HG02571 (cell line): ENCODE results near the gene GALNT13.

Experiments used
- ATAC-seq: cut with Tn5 transposase; IDR thresholded peaks from one replicate; pipeline ENCODE4 v1.9.1; 2021; ENCODE audit warnings: mild to moderate bottlenecking, moderate library complexity; ENCODE audit not compliant: unreplicated experiment

GALNT13 gene

GRCh38 chr2:153871231-153872221 lies at the start of gene GALNT13:
Gene GALNT13, plus strand, starts transcription at chr2:153871922.
- ATAC-seq, result no peak

GRCh38 chr2:153823880-153824279 lies 47.8 kb upstream of the GALNT13 start:
- no peak for ATAC-seq

GRCh38 chr2:153828335-153828734 lies 43.4 kb upstream of the GALNT13 start:
- ATAC-seq, result no peak

GRCh38 chr2:153834662-153835061 lies 37.1 kb upstream of the GALNT13 start:
- no peak for ATAC-seq

GRCh38 chr2:153858250-153858649 lies 13.5 kb upstream of the GALNT13 start:
- no peak for ATAC-seq

- ATAC-seq, result no peak
These were observed 7.7 kb upstream of the GALNT13 start for GRCh38 chr2:153864022-153864421.

- no peak for ATAC-seq
These were observed 5.1 kb upstream of the GALNT13 start for GRCh38 chr2:153866595-153866994.

GRCh38 chr2:153870308-153870707 lies 1.4 kb upstream of the GALNT13 start:
- ATAC-seq, result no peak

GRCh38 chr2:153872311-153873051 lies 759 bp downstream of the GALNT13 start:
- ATAC-seq, result no peak

GRCh38 chr2:153873052-153874048 lies 1.6 kb downstream of the GALNT13 start:
- no peak for ATAC-seq

GRCh38 chr2:153875801-153876466 lies 4.2 kb downstream of the GALNT13 start:
- ATAC-seq, result no peak

GRCh38 chr2:153880926-153881325 lies 9.2 kb downstream of the GALNT13 start:
- no peak for ATAC-seq

GRCh38 chr2:153886833-153887232 lies 15.1 kb downstream of the GALNT13 start:
- no peak for ATAC-seq

GRCh38 chr2:153890576-153890975 lies 18.9 kb downstream of the GALNT13 start:
- no peak for ATAC-seq

GRCh38 chr2:153891051-153891450 lies 19.3 kb downstream of the GALNT13 start:
- ATAC-seq, result no peak

- no peak for ATAC-seq
These were observed 41.2 kb downstream of the GALNT13 start for GRCh38 chr2:153912798-153913396.

- no peak for ATAC-seq
These were observed 45.8 kb downstream of the GALNT13 start for GRCh38 chr2:153917570-153917969.

GRCh38 chr2:153935511-153935910 lies 63.8 kb downstream of the GALNT13 start:
- no peak for ATAC-seq

- ATAC-seq, result no peak
These were observed 67.5 kb downstream of the GALNT13 start for GRCh38 chr2:153939124-153939796.
